Measurements from ENCODE around the gene ITPK1.

Gene ITPK1

GRCh38 chr14:92952481-92953298 is 163.0 kb downstream of the ITPK1 start:
- no peak overlapping the region for H2BK5ac ChIP-seq (ENCODE audit: low read length)
- no peaks in the 10 kb centered on the region for H3K4me1 ChIP-seq (ENCODE audit: control insufficient read depth, low read depth, low read length)
- H3K23ac ChIP-seq (ENCODE audit: low read length), result no peak overlapping the region
- H3K79me1 ChIP-seq (ENCODE audit: low read length), result no peaks in the 10 kb centered on the region
- no peaks in the 10 kb centered on the region for H3K27me3 ChIP-seq (ENCODE audit: insufficient read depth, low read length, poor library complexity)
- H3K56ac ChIP-seq (ENCODE audit: low read length), result no peak overlapping the region
- H4K5ac ChIP-seq (ENCODE audit: low read length), result no peak overlapping the region
- no peak overlapping the region for H2BK120ac ChIP-seq (ENCODE audit: low read depth, low read length)
- H3K18ac ChIP-seq (ENCODE audit: low read length), result no peak overlapping the region
- H3K27ac ChIP-seq (ENCODE audit: low read depth, low read length), result no peak overlapping the region
- H3K9ac ChIP-seq (ENCODE audit: low read length), result no peak overlapping the region
- H3K4me3 ChIP-seq (ENCODE audit: low read length), result no peak overlapping the region
- WGBS (ENCODE audit: extremely low coverage, insufficient coverage, low lambda C conversion rate), result no CpG with 5 or more reads among the region's 32 CpGs
- H3K36me3 ChIP-seq (ENCODE audit: control insufficient read depth, insufficient read depth, low read length), result no peaks in the 10 kb centered on the region
- H3K4ac ChIP-seq (ENCODE audit: low read depth, low read length), result no peak overlapping the region
- H3K4me2 ChIP-seq (ENCODE audit: low read length), result no peak overlapping the region
- no peak overlapping the region for H4K8ac ChIP-seq (ENCODE audit: low read depth, low read length)
- H3K79me2 ChIP-seq (ENCODE audit: control insufficient read depth, insufficient read depth, low read length), result no peaks in the 10 kb centered on the region
- DNase-seq, result no peak
- H2AK5ac ChIP-seq (ENCODE audit: low read length), result no peak overlapping the region
- H2BK15ac ChIP-seq (replicated peaks; ENCODE audit: low read depth), result no peak overlapping the region

GRCh38 chr14:92951912-92952471 is 163.7 kb downstream of the ITPK1 start:
- Histone ChIP-seq H3K79me2 (ENCODE audit: control insufficient read depth, insufficient read depth, low read length) (no peaks in the 10 kb centered on the region), H3K27ac (ENCODE audit: low read depth, low read length) (no peak overlapping the region), H3K18ac (ENCODE audit: low read length) (no peak overlapping the region), H3K9ac (ENCODE audit: low read length) (no peak overlapping the region), H3K4ac (ENCODE audit: low read depth, low read length) (no peak overlapping the region), H2BK5ac (ENCODE audit: low read length) (no peak overlapping the region), H3K4me2 (ENCODE audit: low read length) (no peak overlapping the region), H3K27me3 (ENCODE audit: insufficient read depth, low read length, poor library complexity) (no peaks in the 10 kb centered on the region), H2BK120ac (ENCODE audit: low read depth, low read length) (no peak overlapping the region), H3K4me3 (ENCODE audit: low read length) (no peak overlapping the region), H4K5ac (ENCODE audit: low read length) (no peak overlapping the region), H3K23ac (ENCODE audit: low read length) (no peak overlapping the region), H3K4me1 (ENCODE audit: control insufficient read depth, low read depth, low read length) (no peaks in the 10 kb centered on the region), H3K36me3 (ENCODE audit: control insufficient read depth, insufficient read depth, low read length) (no peaks in the 10 kb centered on the region), H2AK5ac (ENCODE audit: low read length) (no peak overlapping the region), H2BK15ac (replicated peaks; ENCODE audit: low read depth) (no peak overlapping the region), H3K79me1 (ENCODE audit: low read length) (no peaks in the 10 kb centered on the region), H3K56ac (ENCODE audit: low read length) (no peak overlapping the region), H4K8ac (ENCODE audit: low read depth, low read length) (no peak overlapping the region)
- peak; percentile 62 for DNase-seq
- no CpG with 5 or more reads among the region's 18 CpGs for WGBS (ENCODE audit: extremely low coverage, insufficient coverage, low lambda C conversion rate)

GRCh38 chr14:92951261-92951660 is 164.5 kb downstream of the ITPK1 start:
- Histone ChIP-seq H3K4me1 (ENCODE audit: control insufficient read depth, low read depth, low read length) (no peaks in the 10 kb centered on the region), H4K8ac (ENCODE audit: low read depth, low read length) (no peak overlapping the region), H3K4me3 (ENCODE audit: low read length) (no peak overlapping the region), H4K5ac (ENCODE audit: low read length) (no peak overlapping the region), H3K4ac (ENCODE audit: low read depth, low read length) (no peak overlapping the region), H3K27me3 (ENCODE audit: insufficient read depth, low read length, poor library complexity) (no peaks in the 10 kb centered on the region), H2BK5ac (ENCODE audit: low read length) (no peak overlapping the region), H3K36me3 (ENCODE audit: control insufficient read depth, insufficient read depth, low read length) (no peaks in the 10 kb centered on the region), H3K79me2 (ENCODE audit: control insufficient read depth, insufficient read depth, low read length) (no peaks in the 10 kb centered on the region), H3K23ac (ENCODE audit: low read length) (no peak overlapping the region), H3K56ac (ENCODE audit: low read length) (no peak overlapping the region), H2BK15ac (replicated peaks; ENCODE audit: low read depth) (no peak overlapping the region), H2AK5ac (ENCODE audit: low read length) (no peak overlapping the region), H3K79me1 (ENCODE audit: low read length) (no peaks in the 10 kb centered on the region), H3K9ac (ENCODE audit: low read length) (no peak overlapping the region), H3K27ac (ENCODE audit: low read depth, low read length) (no peak overlapping the region), H2BK120ac (ENCODE audit: low read depth, low read length) (no peak overlapping the region), H3K4me2 (ENCODE audit: low read length) (no peak overlapping the region), H3K18ac (ENCODE audit: low read length) (no peak overlapping the region)
- no CpG with 5 or more reads among the region's 7 CpGs for WGBS (ENCODE audit: extremely low coverage, insufficient coverage, low lambda C conversion rate)
- DNase-seq, result no peak

- no peak overlapping the region for H3K4ac ChIP-seq (ENCODE audit: low read depth, low read length)
- H4K5ac ChIP-seq (ENCODE audit: low read length), result no peak overlapping the region
- no peak overlapping the region for H3K27ac ChIP-seq (ENCODE audit: low read depth, low read length)
- H3K79me2 ChIP-seq (ENCODE audit: control insufficient read depth, insufficient read depth, low read length), result no peaks in the 10 kb centered on the region
- no peaks in the 10 kb centered on the region for H3K79me1 ChIP-seq (ENCODE audit: low read length)
- no peak overlapping the region for H3K4me2 ChIP-seq (ENCODE audit: low read length)
- no peaks in the 10 kb centered on the region for H3K4me1 ChIP-seq (ENCODE audit: control insufficient read depth, low read depth, low read length)
- DNase-seq, result no peak
- no peak overlapping the region for H3K4me3 ChIP-seq (ENCODE audit: low read length)
- no CpG with 5 or more reads among the region's 6 CpGs for WGBS (ENCODE audit: extremely low coverage, insufficient coverage, low lambda C conversion rate)
- H3K56ac ChIP-seq (ENCODE audit: low read length), result no peak overlapping the region
- H3K27me3 ChIP-seq (ENCODE audit: insufficient read depth, low read length, poor library complexity), result no peaks in the 10 kb centered on the region
- H4K8ac ChIP-seq (ENCODE audit: low read depth, low read length), result no peak overlapping the region
- no peak overlapping the region for H2BK120ac ChIP-seq (ENCODE audit: low read depth, low read length)
- H2BK15ac ChIP-seq (replicated peaks; ENCODE audit: low read depth), result no peak overlapping the region
- no peak overlapping the region for H3K9ac ChIP-seq (ENCODE audit: low read length)
- H3K23ac ChIP-seq (ENCODE audit: low read length), result no peak overlapping the region
- no peak overlapping the region for H3K18ac ChIP-seq (ENCODE audit: low read length)
- H2BK5ac ChIP-seq (ENCODE audit: low read length), result no peak overlapping the region
- H3K36me3 ChIP-seq (ENCODE audit: control insufficient read depth, insufficient read depth, low read length), result no peaks in the 10 kb centered on the region
- H2AK5ac ChIP-seq (ENCODE audit: low read length), result no peak overlapping the region
These were observed 165.0 kb downstream of the ITPK1 start for GRCh38 chr14:92950773-92951172.

DNA sequence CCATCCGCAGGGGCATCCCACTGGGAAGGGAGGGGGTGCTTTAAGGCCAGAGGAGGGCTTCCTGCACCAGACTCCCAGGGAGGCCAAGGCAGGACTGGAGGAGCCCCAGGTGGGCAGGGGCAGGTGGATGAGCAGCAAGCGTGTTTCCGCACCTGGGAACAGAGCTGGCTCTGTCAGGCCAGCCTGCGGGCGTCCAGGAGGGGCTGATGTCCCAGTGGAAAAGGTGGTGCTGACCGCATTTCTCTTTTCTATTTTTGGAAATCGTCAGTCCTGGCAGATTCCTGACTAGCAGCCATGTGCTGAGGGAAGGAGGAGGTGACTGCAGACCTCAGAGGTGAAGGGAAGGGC is 165.6 kb downstream of the ITPK1 start:
- no peak overlapping the region for H2AK5ac ChIP-seq (ENCODE audit: low read length)
- no peak overlapping the region for H4K5ac ChIP-seq (ENCODE audit: low read length)
- no peak overlapping the region for H3K4ac ChIP-seq (ENCODE audit: low read depth, low read length)
- H3K4me3 ChIP-seq (ENCODE audit: low read length), result no peak overlapping the region
- H3K4me1 ChIP-seq (ENCODE audit: control insufficient read depth, low read depth, low read length), result no peaks in the 10 kb centered on the region
- H2BK5ac ChIP-seq (ENCODE audit: low read length), result no peak overlapping the region
- H4K8ac ChIP-seq (ENCODE audit: low read depth, low read length), result no peak overlapping the region
- H3K23ac ChIP-seq (ENCODE audit: low read length), result no peak overlapping the region
- no peaks in the 10 kb centered on the region for H3K79me2 ChIP-seq (ENCODE audit: control insufficient read depth, insufficient read depth, low read length)
- H2BK15ac ChIP-seq (replicated peaks; ENCODE audit: low read depth), result no peak overlapping the region
- no CpG with 5 or more reads among the region's 7 CpGs for WGBS (ENCODE audit: extremely low coverage, insufficient coverage, low lambda C conversion rate)
- no peak overlapping the region for H3K27ac ChIP-seq (ENCODE audit: low read depth, low read length)
- no peak overlapping the region for H3K4me2 ChIP-seq (ENCODE audit: low read length)
- no peaks in the 10 kb centered on the region for H3K27me3 ChIP-seq (ENCODE audit: insufficient read depth, low read length, poor library complexity)
- H2BK120ac ChIP-seq (ENCODE audit: low read depth, low read length), result no peak overlapping the region
- no peak for DNase-seq
- no peak overlapping the region for H3K9ac ChIP-seq (ENCODE audit: low read length)
- H3K79me1 ChIP-seq (ENCODE audit: low read length), result no peaks in the 10 kb centered on the region
- no peaks in the 10 kb centered on the region for H3K36me3 ChIP-seq (ENCODE audit: control insufficient read depth, insufficient read depth, low read length)
- no peak overlapping the region for H3K18ac ChIP-seq (ENCODE audit: low read length)
- no peak overlapping the region for H3K56ac ChIP-seq (ENCODE audit: low read length)
